Ammon's horn (tissue), 1 donor: Measurements from ENCODE around the gene ADAMTS14.

ENCODE experiments used
- DNase-seq: peaks from one replicate; pipeline ENCODE4 v3.0.0-alpha.2; 2016; ENCODE audit warnings: low spot score

The ADAMTS14 gene

DNA sequence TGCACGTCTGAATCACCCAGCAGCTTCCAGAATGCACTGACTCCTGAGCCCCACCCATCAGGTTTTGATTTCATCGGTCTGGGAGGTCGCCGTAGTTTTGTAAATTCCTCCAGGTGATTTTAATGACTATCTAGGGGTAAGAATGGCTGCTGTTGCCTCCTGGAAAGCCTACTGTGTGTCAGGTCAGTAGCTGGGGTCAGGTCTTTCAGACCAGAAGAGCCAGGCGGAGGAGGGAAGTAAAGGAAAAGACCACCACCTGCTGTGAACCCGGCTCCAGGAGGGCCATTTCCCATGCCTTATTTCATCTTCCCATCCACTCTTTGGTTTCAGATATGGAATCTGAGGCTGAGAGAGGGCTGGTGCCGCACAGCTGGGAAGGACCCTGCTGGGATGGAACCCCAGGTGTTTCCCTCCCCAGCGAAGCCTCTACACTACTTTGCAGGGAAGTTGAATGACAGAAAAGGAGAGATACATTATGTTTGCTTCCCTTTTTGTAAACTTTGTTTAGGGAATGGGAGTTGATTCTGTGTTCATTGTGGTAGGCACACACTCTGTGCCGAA, 19.8 kb downstream of the ADAMTS14 start:
- DNase-seq, result no peak

DNA sequence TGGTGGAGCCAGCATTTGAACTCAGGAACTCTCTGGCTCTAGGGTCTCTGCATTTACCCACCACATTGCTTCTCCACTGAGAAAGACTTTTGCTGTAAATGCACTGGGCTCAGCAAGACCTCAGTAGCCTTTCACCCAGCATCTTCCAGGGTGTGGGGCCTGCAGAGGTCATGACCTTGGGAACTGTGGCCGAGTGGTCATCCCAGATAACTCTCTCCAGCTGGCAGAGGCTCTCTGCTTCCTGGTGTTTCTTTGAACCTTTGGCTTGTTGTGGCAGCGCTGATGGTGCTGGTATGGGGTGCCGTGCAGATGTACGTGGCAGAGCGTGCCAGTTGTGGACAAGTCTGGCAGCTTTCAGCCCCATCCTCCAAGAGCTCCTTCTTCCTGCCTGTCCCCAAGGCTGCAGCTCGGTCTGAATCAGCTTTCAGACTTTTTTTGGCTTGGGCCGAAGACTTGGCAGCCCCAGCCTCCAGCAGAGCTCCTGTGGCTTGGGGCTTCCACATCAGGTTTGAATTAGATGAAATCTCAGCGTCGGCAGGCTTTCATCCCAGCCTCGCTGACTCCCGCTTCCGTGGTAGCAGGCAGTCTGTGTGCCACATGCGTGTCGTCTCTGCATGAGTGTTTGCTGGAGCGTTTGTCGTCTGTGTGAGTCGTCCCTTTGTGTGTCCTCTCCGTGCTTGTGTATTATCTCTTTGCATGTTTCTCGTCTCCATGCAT, 21.5 kb downstream of the ADAMTS14 start:
- peak; percentile 40 for DNase-seq

DNA sequence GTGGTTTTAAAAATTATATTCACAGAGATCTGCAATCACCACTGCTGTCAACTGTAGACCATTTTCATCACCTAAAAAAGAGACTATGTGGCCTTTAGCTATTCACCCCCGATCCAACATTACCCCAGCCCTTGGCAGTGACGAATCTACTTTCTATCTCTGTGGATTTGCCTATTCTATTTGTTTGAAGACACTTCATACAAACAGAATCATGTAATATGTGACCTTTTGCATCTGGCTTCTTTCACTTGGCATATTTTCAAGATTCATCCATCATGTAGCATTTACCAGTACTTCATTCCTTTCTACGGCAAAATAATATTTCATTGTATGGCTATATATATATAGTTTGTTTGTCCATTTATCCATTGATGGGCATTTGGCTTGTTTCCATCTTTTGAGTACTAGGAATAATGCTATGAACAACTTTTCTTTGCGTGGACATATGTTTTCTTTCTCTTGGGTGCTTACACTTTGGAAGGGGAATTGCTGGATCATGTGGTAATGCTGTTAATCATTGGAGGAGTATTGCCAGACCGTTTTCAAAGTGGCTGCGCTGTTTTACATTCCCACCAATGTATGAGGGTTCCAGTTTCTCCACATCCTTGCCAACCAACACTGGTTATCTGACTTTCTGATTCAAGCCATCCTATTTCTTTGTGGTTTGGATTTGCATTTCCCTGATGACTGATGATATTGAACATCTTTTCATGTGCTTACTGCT, 22.3 kb downstream of the ADAMTS14 start:
- DNase-seq, result no peak

DNA sequence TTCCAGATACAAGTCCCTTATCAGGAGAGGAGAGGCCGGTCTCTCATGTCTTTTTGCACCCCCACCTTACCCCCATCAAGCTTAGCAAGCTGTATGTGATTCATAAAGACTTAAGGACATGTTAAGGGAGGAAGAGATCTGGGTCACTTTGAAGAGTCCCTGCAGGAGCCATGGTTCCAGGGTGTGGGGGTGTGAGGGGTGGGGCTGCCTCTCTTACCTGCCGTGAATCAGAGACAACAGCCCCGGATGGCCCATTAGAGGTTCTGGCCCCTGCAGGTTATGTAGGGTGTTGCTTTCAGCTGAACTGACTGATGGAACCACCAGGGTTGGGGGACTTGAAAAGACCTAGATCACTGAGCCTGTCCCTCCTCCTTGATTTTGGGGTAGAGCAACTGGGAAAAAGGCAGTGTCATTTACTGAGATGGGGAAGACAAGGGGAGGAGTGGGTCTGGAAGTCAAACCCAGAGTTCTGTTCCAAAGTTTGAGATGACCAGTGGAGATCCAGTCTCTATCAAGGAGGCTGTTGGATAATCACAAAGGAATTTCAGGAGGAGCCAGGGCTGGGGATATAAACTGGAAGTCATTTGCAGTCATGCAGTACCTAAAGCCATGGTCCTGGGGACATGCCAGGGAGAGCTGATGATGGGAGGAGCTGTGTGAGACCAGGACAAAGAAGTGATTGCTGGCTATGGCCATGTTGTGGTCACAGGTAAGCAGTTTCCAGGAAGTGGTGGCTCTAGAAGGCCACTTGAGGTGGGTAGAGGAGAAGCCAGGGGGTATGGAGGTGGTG, 23.1 kb downstream of the ADAMTS14 start:
- no peak for DNase-seq

DNA sequence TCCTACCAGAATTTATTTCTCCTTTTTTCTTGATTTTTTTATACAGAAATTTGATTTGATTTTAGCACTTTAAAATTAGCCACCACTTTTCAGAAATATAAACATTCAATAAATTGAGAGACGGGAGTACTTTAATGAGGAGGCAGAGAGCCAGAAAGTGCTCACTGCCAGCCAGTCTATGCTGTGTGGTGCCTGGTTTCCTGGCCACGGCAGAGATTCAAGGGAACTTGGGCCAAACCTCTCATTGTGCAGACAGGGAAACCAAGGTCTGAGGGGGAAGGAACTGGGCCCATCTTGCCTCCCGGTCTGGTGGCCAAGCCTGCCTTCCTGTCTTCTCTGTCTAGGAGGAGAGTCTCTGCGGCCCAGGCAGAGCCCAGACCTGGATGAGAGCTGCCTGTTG, 25.9 kb downstream of the ADAMTS14 start:
- no peak for DNase-seq

DNA sequence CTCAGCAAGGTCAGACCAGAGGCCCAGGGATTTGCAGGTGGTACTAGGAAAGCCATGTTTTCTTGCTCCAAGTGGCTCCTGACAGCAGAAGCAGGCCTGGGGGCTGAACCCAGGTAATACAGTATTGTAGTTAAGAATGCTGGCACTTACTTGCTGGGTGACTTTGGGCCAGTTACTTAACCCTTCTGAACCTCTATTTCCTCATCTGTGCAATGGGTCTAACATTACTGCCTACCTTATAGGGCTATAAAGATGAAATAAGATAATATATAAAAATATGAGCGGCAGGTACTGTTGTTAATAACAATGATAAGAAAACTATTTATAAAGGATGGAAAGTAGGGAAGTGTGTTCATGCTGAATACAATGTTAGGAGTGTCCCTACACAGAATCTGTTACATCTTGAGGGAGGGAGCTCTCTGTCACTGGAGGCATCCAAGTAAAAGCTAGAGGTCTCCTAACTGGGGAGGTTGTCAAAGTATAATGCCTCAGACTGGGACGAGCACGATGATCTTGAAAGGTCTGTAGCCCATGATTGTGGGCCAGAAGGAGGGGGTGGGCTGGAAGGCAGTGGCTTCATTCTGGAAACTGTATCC, 26.9 kb downstream of the ADAMTS14 start:
- no peak for DNase-seq

DNA sequence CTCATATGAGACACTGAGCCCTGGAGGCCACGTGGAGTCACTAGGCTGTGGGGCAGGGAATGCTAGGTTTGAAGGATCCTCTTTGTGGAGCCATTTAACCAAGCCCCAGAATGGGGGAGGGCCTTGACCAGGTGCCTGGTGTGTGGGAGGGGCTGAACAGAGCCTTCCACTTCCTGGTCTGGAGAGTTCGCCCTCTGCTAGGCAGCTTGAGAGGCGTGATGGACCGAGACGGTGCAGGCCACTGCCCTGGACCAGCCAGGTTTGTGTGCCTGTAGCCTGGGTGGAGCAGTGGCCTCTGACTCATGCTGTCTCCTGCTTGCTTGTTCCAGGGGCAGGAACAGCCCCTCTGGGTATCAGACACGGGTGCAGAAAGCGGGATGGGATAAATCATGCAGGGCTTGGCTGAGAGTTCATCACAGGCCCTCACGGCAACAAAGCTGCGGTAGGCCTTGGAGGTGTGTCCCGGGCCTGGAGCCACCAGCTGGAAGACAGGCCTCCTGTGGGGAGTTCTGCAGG, 27.4 kb downstream of the ADAMTS14 start:
- DNase-seq, result no peak

DNA sequence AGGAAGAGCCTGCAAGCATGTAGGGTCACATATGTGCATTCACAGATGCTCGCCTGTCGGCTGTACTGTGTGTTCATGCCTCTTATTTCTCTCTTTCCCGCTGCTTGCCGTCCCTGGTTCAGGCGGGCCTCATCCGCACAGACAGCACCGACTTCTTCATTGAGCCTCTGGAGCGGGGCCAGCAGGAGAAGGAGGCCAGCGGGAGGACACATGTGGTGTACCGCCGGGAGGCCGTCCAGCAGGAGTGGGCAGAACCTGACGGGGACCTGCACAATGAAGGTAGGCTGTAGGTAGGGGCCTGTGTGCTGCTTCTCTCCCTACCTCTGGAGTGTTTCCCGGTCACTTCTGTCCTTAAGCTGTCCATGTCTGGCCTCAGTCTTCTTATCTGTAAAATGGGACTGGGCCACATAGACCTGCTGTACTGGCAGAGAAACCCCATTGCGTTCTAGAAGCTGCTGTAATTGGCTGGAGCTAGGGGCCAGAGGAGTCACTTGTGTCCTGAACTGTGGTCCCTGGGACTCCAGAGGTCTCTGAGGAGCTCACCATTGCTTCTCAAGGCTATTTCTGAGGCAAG, 30.0 kb downstream of the ADAMTS14 start:
- no peak for DNase-seq

DNA sequence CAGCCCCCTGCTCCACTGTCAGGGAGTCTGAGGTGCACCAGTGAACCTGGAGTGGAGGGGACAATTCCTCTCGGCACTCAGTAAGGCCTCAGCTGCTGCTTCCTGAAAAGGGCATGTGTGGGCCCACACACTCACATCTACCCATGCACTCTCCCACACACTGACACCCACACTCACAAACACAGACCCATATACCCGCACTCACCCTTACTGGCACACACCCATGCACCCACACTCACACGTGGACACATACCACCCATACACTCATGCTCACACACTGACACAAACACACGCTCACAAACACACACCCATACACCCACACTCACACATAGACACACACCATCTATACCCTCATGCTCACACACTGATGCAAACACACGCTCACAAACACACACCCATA, 31.9 kb downstream of the ADAMTS14 start:
- no peak for DNase-seq

DNA sequence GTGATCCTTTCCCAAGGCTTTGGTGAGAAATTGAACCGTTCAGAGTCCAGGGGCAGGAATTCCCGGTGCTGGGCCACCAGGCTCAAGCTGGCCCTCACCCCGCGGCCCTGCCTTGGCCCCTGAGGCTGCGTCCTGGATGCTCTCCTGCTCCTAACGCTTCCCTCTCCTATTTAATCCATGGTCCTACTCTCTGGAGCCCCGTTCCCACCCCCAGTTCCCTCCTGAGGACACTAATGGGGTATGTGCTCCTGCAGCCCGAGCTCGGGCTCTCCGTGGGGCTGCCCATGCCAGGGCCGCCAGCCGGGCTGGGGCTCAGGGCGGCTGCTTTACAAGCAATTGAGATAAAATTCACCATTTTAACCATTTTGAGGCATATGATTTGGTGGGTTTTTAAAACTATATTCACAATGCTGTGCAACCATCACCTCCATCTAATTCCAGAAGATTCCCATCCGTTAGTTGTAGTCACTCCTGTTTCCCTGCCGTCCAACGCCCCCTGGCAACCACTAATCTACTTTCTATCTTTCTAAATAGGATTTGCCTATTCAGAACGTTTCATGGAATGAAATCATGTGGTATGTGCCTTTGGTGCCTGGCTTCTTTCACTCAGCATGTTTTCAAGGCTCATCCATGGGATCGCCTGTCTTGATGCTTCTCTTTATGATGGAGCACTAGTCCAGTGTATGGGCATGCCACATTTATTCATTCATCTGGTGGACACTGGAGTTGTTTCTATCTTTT, 33.0 kb downstream of the ADAMTS14 start:
- DNase-seq, result no peak

DNA sequence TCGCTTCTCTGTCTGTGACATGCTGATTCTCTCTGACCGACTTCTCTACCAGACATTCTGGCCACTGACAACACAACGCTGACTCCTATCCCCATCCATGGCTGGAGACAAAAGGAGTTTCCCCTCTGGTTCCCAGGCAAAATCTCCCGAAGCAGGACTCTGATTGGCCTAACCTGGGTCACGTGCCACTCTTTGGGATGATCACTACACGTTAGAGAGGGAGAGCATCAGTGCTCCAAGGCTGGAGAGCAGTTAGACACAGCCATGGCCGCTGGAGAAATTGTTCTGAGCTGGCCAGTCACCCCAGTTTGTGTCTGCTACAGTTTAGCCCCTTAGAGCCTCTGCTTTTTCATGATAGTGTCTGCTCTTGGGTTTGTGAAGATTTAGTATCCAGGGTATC, 38.9 kb downstream of the ADAMTS14 start:
- no peak for DNase-seq

DNA sequence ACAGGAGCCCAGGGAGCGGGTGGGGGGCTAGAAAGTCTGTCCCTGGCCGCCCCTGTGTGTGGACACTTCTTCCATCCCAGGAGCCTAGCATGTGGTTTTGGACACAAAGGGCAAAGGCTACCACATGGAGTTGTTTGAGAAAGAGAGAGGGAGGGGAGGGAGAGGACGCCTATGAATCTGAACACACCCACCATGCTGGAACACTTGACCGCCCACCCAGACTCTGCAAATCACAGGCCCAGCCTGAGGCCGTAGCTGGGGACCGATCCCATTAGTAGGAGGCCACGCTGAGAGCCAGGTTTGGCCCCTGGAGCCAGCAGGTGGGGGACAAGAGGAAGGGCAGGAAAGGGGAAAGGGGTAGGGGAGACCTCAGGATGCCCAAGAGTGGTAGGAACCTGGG, 39.6 kb downstream of the ADAMTS14 start:
- no peak for DNase-seq

DNA sequence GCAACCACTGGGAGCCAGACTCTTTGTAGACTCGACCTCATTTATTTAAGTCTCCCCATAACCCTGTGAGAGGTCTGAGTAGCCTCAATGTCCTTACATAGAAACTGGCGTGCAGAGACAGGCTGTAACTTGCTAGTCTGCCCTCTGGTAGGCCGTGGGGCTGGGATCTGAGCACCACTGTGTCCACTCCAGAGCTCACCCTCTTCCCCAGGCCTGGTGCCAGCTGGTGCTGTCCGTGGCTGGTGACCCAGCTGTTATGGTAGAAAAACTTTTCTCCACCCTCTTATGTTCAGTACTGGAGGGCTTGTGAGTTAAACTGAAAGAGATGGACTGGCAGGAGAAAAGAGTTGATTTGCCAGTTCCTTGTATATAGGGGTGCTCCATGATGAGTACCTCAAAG, 41.9 kb downstream of the ADAMTS14 start:
- DNase-seq, result peak; percentile 66

DNA sequence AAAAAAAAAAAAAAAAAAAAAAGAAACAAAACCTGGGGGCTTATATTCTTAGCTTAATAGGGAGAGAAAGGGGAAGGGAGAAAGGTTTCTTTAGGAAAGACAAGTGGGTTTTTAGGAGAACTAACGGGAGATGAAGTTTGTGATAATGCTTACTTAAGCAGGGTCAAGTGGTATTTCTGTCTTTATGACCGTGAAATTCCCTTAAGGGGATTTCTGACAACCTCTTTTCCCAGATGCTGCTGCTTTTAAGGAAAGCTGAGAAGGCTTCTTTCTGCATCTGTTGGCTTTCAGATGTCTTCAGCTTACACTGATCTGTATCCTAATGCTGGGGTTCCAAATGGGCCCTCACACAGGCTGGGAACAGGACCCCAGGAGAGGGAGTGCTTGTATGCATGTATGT, 42.6 kb downstream of the ADAMTS14 start:
- DNase-seq, result no peak

DNA sequence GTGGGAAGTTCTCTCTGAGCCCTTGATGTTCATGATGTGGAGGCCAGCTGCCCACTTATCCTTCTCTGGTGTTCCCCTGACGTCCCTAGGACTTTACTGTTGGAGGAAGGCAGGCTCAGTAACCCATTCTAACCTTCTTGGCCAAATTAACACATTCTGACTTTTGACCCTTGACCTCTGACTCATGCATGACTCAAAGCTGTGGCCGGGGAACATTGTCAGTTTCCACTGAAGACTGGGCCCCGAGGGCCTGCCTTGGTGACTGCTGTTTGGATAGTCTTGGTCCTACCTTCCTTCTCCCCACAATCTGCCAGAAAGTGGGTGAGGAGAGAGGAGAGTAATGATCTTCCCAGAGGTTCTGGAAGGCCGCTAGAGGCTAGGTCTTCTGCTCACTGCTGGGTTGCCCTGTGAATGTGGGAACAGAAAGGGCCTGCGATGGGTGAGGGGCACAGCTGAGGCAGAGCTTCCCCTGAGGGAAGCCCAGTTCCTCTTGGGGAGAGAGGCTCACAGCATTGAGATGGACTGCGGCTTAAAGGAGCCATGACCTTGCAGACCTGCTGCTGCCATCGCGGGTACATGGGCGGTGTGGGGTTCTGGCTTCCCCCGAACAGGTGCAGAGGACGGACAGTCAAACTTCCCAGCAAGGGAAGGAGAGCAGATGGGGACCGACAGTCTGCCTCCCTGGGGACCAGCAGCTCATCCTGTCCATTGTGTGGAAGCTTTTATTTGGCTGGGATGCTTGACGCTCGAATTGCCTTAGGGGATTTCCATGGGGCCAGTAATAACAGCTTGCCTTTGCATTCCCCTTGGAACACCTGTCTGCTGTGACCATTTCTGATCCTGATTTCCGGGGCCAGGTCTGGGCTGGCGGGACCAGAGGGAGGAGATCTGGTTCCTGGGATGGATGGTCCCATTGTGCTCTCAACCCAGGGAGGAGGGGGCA, 43.8 kb downstream of the ADAMTS14 start:
- DNase-seq, result peak; percentile 17

DNA sequence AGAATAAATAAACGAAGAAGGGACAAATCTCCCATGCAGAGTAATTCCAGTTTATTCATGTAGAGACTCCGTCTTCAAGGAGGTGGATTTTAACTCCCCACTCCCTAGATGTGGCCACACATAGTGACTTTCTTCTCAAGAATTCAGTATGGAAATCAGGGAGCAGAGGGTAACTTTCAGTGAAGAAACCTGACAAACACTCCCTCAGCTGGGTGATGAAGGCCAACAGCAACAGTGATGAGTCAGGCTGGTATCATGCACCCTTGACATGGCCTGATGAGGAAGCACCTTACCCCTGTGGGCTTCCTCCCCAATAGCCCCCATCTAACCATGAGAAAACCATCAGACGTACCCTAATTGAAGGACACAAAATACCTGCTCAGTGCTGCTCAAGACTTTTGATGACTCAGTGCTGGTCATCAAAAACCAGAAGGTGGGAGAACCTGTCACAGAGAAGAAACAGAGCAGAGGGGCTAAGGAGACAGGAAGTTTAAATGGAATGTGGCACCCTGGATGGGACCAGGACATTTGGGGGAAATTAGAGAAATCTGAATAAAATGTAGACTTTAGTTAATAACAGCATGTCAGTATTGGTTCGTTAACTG, 50.6 kb downstream of the ADAMTS14 start:
- DNase-seq, result no peak

DNA sequence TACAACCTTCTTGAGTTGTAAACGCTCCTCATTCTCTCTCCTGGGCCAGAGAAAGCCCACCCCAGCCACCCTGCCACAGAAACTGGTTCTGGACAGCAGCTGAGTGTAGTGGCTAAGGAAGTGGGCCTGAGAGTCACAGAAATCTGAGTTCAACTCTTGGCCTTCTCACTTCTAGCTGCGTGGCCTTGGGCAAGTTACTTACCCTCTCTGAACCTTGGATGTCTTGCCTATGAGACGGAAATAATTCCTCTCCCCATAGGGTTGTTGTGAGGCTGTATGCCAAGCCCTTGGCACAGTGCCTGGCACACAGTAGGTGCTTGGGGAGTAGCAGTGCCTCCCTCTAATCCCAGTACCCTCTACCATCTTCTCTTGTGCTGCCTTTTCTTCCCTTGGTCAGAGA, 51.5 kb downstream of the ADAMTS14 start:
- DNase-seq, result no peak

DNA sequence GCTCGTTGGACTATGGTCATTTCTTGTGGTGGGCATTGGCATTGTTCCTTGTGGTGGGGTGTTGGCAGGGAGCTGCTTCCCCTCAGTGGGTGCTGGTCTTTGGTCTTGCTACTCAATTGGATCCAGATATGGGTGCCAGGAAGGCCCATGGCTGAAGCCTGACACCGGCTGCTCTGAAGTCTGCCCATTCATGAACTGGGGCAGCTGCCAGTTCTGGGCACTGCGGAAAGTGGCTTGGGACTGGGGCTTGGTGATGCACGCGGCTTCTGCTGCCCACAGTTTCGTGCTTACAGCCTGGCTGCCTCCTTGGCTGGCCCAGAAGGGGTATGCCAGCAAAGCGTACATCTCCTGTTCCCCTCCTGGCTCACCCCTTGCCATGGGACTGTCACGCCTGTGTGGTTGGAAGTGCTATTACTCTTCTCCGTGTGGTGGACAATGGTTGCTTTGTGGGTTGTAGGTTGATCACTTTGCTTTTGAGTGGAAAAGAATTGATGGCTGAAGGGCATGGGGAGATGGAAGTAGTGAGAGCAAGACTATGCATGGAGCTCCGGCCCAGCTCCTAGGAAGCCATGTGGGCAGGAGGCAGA, 54.7 kb downstream of the ADAMTS14 start:
- peak; percentile 83 for DNase-seq

DNA sequence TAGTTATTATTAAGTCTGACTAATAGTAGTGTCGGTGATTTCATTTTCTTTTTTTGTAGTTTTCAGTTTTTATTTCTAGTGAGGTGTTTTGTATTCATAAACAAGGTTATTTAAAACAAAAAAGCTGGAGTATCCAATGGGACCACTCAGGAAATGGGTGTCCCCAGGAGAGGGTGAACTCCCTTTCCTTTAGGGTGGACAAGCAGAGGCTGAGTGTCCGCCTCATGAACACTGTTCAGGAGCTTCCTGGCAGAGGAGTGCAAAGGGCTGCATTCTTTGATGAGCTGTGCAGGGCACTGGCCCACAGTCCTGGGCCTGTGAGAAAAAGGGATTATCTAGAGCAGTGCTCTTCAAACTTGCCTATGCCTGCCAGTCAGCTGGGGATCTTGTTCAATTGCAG, 56.0 kb downstream of the ADAMTS14 start:
- DNase-seq, result no peak
